Keratinocyte (primary cell): ENCODE results near the gene SHE.

ENCODE experiments used
- CTCF ChIP-seq, 3 experiments: IDR thresholded peaks in 1 of 3; conservative IDR thresholded peaks in 1 of 3; optimal IDR thresholded peaks in 1 of 3; 2 replicates in 2 of 3; 3 replicates in 1 of 3; pipeline versions ENCODE3 to v1.5.1; 2011; ENCODE audit warnings: low read length in 3 of 3, mild to moderate bottlenecking in 3 of 3, moderate library complexity in 2 of 3, control low read depth in 1 of 3, inconsistent platforms in 1 of 3; ENCODE audit not compliant: insufficient read depth in 2 of 3; ENCODE audit errors: extremely low read depth in 1 of 3
- EZH2 ChIP-seq: IDR thresholded peaks from one replicate; pipeline ENCODE4 v1.6.1; 2012; ENCODE audit warnings: inconsistent platforms, mild to moderate bottlenecking, low read length, moderate library complexity

DNA sequence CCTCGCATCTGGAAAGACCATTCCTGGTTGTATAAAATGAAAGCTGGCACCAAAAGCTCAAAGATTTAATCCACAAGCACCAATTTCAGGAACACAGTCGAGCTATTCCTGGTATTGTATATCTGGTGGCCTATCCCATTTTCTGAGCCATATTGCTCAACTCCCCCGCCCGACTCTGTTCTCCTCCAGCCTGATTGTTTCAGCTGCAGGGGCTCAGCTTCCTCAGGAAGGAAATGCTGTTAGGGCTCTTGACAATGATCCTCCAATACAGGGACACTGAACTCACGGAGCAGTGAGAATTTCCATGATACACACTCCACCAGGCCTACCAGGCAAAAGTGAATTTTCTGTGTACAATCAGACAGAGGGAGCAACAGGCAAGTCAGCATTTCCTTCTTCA lies 17.1 kb downstream of the SHE start:
- no peak for TF ChIP-seq CTCF (optimal IDR thresholded peaks at IDR 0.05 in 1 of 3, IDR thresholded peaks at IDR 0.05 in 1 of 3, conservative IDR thresholded peaks at IDR 0.05 in 1 of 3; ENCODE audit: extremely low read depth in 1 of 3, insufficient read depth in 2 of 3, low read length in 3 of 3)
- no peak for TF ChIP-seq EZH2
